IPS-15b (cell line): Measurements from ENCODE around the gene DENND5B.
"Not testable (repeated sequence)": the region's sequence is repeated elsewhere in the genome, so short reads cannot be mapped to it uniquely, and the experiment has no call there.

Experiments
- H3K27me3 ChIP-seq: one replicate; pipeline ENCODE4 v1.6.1; 2013; ENCODE audit warnings: low read length; ENCODE audit not compliant: control insufficient read depth, insufficient read depth
- H3K36me3 ChIP-seq: one replicate; pipeline ENCODE4 v1.6.1; 2013; ENCODE audit warnings: low read length; ENCODE audit not compliant: control insufficient read depth, insufficient read depth
- H3K4me1 ChIP-seq: one replicate; pipeline ENCODE4 v1.6.1; 2013; ENCODE audit warnings: mild to moderate bottlenecking, low read length; ENCODE audit not compliant: control insufficient read depth, insufficient read depth
- H3K4me3 ChIP-seq: one replicate; pipeline ENCODE4 v1.5.1; 2013; ENCODE audit warnings: low read depth, low read length
- H3K9ac ChIP-seq: one replicate; pipeline ENCODE4 v1.6.1; 2013; ENCODE audit warnings: low read depth, mild to moderate bottlenecking, low read length
- H3K9me3 ChIP-seq: one replicate; pipeline ENCODE4 v1.6.1; 2013; ENCODE audit warnings: mild to moderate bottlenecking, low read length; ENCODE audit not compliant: control insufficient read depth, insufficient read depth

Gene DENND5B

GRCh38 chr12:31477687-31478086 is 113.2 kb downstream of the DENND5B start:
- Histone ChIP-seq H3K27me3 (no peaks in the 10 kb centered on the region), H3K36me3 (no peaks in the 10 kb centered on the region), H3K4me1 (peaks cover 10% of the 10 kb centered on the region), H3K9me3 (no peaks in the 10 kb centered on the region), H3K9ac (no peak overlapping the region), H3K4me3 (no peak overlapping the region)

GRCh38 chr12:31476437-31476836 is 114.5 kb downstream of the DENND5B start:
- no peaks in the 10 kb centered on the region for H3K36me3 ChIP-seq
- no peak overlapping the region for H3K4me3 ChIP-seq
- no peaks in the 10 kb centered on the region for H3K27me3 ChIP-seq
- no peak overlapping the region for H3K9ac ChIP-seq
- peaks cover 10% of the 10 kb centered on the region for H3K4me1 ChIP-seq
- H3K9me3 ChIP-seq, result no peaks in the 10 kb centered on the region

GRCh38 chr12:31475610-31476009 is 115.3 kb downstream of the DENND5B start:
- H3K9me3 ChIP-seq, H3K9ac ChIP-seq, H3K27me3 ChIP-seq, H3K4me3 ChIP-seq, H3K36me3 ChIP-seq: not testable (repeated sequence)
- peaks cover 10% of the 10 kb centered on the region for H3K4me1 ChIP-seq

- no peak overlapping the region for H3K9ac ChIP-seq
- no peaks in the 10 kb centered on the region for H3K27me3 ChIP-seq
- H3K4me1 ChIP-seq, result peaks cover 7% of the 10 kb centered on the region
- H3K4me3 ChIP-seq, result no peak overlapping the region
- H3K36me3 ChIP-seq, result no peaks in the 10 kb centered on the region
- H3K9me3 ChIP-seq, result no peaks in the 10 kb centered on the region
These were observed 116.2 kb downstream of the DENND5B start for GRCh38 chr12:31474751-31475150.

GRCh38 chr12:31471823-31472222 is 119.1 kb downstream of the DENND5B start:
- H3K9ac ChIP-seq, result no peak overlapping the region
- no peaks in the 10 kb centered on the region for H3K36me3 ChIP-seq
- H3K9me3 ChIP-seq, result no peaks in the 10 kb centered on the region
- no peak overlapping the region for H3K4me3 ChIP-seq
- no peaks in the 10 kb centered on the region for H3K4me1 ChIP-seq
- H3K27me3 ChIP-seq, result no peaks in the 10 kb centered on the region

DNA sequence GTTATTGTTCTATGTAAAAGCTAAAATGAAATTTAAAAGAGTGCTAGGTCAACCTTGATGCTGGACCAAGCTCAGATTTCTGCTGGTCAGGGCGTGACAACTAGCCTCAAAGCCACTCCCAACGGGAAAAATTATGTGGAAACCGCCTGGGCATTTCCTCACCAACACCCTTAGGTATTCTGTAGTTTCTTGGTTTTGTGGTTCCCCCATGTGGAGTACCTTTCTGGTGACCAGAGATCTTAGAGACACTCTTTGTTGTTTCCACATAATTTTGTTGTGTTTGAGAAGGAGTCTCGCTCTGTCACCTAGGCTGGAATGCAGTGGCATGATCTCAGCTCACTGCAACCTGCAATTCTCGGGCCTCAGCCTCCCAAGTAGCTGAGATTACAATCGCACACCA is 119.9 kb downstream of the DENND5B start:
- H3K9me3 ChIP-seq, result no peaks in the 10 kb centered on the region
- H3K36me3 ChIP-seq, result no peaks in the 10 kb centered on the region
- no peaks in the 10 kb centered on the region for H3K4me1 ChIP-seq
- H3K27me3 ChIP-seq, result no peaks in the 10 kb centered on the region
- H3K4me3 ChIP-seq, result no peak overlapping the region
- H3K9ac ChIP-seq, result no peak overlapping the region

GRCh38 chr12:31470459-31470858 is 120.5 kb downstream of the DENND5B start:
- Histone ChIP-seq H3K36me3 (no peaks in the 10 kb centered on the region), H3K27me3 (no peaks in the 10 kb centered on the region)

GRCh38 chr12:31466768-31467167 is 124.2 kb downstream of the DENND5B start:
- Histone ChIP-seq H3K9me3 (no peaks in the 10 kb centered on the region), H3K27me3 (no peaks in the 10 kb centered on the region), H3K4me3 (no peak overlapping the region), H3K36me3 (no peaks in the 10 kb centered on the region), H3K4me1 (no peaks in the 10 kb centered on the region), H3K9ac (no peak overlapping the region)

More at GRCh38 chr12:31470459-31470858, 120.5 kb downstream of the DENND5B start:
- no peaks in the 10 kb centered on the region for H3K9me3 ChIP-seq
- no peak overlapping the region for H3K9ac ChIP-seq
- H3K4me1 ChIP-seq, result no peaks in the 10 kb centered on the region
- no peak overlapping the region for H3K4me3 ChIP-seq

GRCh38 chr12:31465002-31465401 is 125.9 kb downstream of the DENND5B start:
- no peak overlapping the region for H3K9ac ChIP-seq
- no peaks in the 10 kb centered on the region for H3K27me3 ChIP-seq
- H3K4me3 ChIP-seq, result no peak overlapping the region
- no peaks in the 10 kb centered on the region for H3K4me1 ChIP-seq
- H3K36me3 ChIP-seq, result no peaks in the 10 kb centered on the region
- H3K9me3 ChIP-seq, result no peaks in the 10 kb centered on the region

DNA sequence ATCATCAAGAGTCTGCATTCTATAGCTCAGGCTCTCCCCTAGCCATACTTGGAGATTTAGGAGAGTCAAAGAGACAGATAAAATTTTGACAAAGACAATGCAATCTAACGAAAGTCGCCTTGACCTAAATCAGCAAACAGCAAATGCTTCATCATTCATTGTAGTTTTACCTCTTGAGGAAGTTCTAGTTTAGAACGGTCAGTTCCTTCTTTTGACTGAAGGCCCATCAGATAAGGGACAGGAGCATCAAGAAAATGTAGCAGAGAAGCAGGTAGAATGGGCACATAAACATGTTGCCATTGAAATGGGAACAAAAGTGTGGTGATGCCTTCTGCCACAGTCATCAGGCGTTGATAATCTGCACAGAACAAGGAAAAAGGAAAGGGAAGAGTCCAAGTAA is 130.9 kb downstream of the DENND5B start:
- Histone ChIP-seq H3K9ac (no peak overlapping the region), H3K4me3 (no peak overlapping the region), H3K4me1 (no peaks in the 10 kb centered on the region), H3K36me3 (no peaks in the 10 kb centered on the region), H3K9me3 (no peaks in the 10 kb centered on the region), H3K27me3 (no peaks in the 10 kb centered on the region)

GRCh38 chr12:31456562-31456961 is 134.4 kb downstream of the DENND5B start:
- Histone ChIP-seq H3K9me3 (no peaks in the 10 kb centered on the region), H3K27me3 (no peaks in the 10 kb centered on the region), H3K9ac (no peak overlapping the region), H3K36me3 (no peaks in the 10 kb centered on the region), H3K4me3 (no peak overlapping the region), H3K4me1 (no peaks in the 10 kb centered on the region)

- no peaks in the 10 kb centered on the region for H3K36me3 ChIP-seq
- H3K4me3 ChIP-seq, result no peak overlapping the region
- no peaks in the 10 kb centered on the region for H3K27me3 ChIP-seq
- no peak overlapping the region for H3K9ac ChIP-seq
- peaks cover 3% of the 10 kb centered on the region for H3K4me1 ChIP-seq
- no peaks in the 10 kb centered on the region for H3K9me3 ChIP-seq
These were observed 146.2 kb downstream of the DENND5B start for GRCh38 chr12:31444736-31445135.

DNA sequence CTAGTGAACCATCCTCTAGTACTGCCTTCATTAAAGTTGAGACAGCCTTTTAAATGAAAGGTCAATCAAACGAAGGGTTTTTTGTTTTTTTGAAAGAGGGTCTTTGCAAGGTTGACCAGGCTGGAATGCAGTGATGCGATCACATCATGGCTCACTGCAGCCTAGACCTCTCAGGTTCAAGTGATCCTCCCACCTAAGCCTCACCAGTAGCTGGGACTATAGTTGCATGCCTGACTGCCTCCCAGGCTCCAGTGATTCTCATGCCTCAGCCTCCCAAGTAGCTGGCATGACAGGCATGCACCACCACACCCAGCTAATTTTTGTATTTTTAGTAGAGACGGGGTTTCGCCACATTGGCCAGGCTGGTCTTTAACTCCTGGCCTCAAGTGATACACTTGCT is 150.3 kb downstream of the DENND5B start:
- H3K4me3 ChIP-seq, result no peak overlapping the region
- H3K9ac ChIP-seq, result no peak overlapping the region
- H3K36me3 ChIP-seq, result no peaks in the 10 kb centered on the region
- H3K9me3 ChIP-seq, result no peaks in the 10 kb centered on the region
- H3K27me3 ChIP-seq, result no peaks in the 10 kb centered on the region
- peaks cover 3% of the 10 kb centered on the region for H3K4me1 ChIP-seq
